ENCODE data around the gene PTCD2.

PTCD2 gene

GRCh38 chr5:72352616-72353015, 32.4 kb downstream of the PTCD2 start:
- DNase-seq, result no peak

GRCh38 chr5:72353046-72353445, 32.9 kb downstream of the PTCD2 start:
- DNase-seq, result no peak

- DNase-seq, result peak in 1 of 2 experiments; percentile 39
Measured at GRCh38 chr5:72355706-72356299, 35.6 kb downstream of the PTCD2 start.

- DNase-seq, result no peak
Measured at GRCh38 chr5:72356361-72356760, 36.2 kb downstream of the PTCD2 start.

DNA sequence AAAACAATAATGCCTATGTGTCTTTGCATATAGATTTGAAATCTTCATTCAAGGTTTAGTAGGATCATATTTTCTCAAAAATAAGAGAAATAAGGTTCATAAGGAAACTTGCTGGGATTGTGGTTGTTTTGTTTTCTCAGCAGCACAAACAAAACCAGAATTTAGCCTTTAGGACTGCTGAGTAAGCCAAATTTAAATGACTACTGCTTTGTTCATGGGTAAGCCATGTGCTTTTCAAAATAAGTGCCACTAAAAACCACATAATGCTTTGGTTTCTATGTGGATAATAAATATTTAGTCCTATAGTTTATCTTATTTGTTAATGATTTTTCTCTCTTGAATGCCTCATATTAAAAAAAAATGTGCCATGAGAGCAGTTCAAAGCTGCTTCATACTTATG, 38.8 kb downstream of the PTCD2 start:
- no peak for DNase-seq

DNA sequence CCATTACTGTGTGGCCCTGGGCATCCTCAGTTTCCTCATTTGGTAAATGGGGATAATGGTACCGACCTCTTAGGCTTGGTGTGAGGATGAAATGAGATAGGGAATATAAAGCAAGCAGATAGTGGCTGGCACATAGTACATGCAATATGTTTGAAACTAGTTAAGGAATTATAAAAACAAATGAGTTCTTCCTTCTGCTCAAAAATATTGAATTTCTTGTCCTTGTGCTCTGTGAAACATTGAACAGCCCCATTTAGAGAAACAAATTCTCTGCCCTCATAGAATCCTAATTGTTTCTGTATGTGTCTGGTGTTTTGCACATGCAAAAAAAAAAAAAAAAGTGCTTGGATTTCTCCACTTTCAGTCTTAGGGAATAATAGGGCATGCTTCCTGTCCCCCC, 39.7 kb downstream of the PTCD2 start:
- no peak for DNase-seq

DNA sequence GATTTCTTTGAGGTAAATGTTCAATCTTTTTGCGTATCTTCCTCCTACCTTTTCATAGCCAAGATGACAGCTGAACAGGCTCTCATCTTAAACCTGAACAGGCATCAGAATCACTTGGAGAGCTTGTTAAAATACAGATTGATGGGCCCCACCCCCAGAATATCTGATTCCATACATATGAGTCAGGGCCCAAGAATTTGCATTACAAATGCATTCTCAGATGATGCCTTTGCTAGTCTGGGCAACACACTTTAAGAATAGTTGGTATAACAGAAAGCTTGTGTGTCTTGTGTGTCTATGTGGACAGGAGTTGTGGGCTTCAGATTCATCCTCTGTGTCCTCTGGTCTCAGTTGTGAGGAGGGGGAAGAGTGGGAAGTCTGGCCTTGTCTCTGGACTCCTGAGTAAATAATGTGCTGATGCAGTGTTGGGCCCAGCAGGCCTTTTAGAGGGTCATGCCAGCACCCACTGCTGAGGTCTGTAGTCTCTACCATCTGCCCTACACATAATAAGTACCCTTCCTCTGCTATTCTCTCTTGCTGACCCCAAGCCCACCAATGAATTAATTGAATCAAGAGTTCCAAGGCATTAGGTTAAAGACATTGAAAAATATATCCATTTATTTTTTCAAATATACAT, 43.1 kb downstream of the PTCD2 start:
- peak; percentile 45 to 61 for DNase-seq

DNA sequence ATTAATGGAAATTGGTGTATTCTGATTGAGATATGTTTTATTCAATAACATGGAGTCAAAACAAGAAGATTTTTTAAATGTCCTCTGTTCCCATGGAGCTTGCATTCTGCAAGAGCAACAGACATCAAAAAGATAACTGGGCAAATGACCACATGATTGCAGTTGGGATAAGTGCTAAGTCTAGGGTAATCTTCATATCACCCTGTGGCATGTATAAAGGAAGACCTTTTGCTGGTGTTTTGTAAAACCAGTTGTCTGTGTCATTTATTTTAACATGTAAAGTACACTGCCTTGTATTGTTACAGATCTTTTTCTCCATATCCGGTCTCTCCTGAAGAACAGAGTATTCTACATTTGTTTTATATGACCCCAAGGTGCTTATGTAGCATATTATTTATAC, 44.0 kb downstream of the PTCD2 start:
- DNase-seq, result no peak

DNA sequence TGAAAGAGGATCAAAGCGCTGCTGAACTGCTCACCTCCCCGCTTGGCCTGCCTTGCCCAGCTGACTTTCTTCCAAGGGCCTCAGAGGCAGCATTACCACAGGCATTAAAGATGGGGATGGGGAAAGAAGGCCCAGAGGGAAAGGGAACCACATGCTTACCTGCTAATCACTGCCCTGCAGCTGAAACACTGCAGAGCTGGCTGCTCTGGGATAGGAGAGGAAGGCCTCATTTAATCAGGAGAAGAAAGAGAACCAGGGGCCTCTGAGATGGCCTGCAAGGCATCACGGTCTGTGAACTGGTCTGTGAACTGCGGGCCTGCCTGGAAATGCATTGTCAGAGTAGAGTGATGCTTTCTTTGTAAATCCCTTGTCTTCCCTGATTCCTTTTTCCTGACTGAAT, 44.8 kb downstream of the PTCD2 start:
- no peak for DNase-seq

- peak; percentile 9 to 83 for DNase-seq
Measured at GRCh38 chr5:72366324-72366976, 46.3 kb downstream of the PTCD2 start.

DNA sequence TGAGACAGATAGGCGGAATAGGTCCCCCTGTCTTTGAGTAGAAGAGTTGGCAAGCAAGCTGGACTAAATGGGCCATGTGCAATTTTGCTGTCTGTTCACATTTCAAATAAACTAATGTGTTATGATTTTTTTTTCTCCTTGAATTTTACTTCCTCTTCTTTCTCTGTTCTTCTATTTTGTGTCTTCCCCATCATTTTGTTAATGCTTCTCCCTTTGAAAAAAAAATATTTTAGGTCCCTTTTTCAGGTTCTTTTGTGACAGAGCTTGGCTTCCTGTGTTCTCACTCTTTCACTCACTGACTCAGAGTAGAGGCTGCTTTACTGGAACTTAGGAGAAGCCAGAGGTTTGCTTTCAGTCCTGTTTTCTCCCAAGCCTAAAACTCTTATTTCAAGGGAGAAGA, 48.1 kb downstream of the PTCD2 start:
- no peak for DNase-seq

DNA sequence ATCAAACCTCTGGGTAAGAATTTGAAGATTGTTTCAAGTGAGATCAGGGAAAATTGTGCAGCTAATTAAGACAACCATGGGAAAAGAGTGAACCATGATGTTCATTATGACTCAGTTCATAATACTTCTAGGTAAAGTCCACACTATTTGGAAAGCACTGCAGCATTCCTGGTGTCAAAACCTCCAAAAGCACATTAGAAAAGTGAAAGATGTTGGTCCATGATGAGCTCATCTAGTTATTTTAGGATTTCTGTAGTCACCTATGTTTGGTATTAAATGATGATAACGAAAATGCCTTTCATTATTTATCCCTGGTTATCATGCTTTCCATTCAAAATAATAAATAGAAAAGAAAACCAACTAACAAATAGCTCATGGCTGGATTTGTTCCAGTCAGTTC, 49.1 kb downstream of the PTCD2 start:
- no peak for DNase-seq

DNA sequence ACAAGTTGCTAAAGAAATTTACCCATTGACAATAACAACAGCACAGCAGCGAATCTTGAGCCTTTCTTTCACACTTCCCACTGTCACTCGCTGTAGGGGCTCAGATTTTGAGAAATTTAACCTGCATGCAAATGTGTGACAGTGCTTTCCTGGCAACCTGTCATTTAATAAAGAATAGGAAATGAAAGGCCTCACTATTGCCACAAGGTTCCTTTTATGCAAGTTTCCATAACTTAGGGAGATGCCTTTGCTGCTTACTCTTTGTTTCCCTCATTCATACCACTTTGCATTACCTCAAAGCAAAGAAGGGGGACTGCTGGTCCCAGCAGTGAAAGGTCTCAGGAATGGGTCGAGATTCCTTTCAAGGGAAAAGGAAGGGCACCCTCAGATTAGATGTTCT, 49.5 kb downstream of the PTCD2 start:
- no peak for DNase-seq

DNA sequence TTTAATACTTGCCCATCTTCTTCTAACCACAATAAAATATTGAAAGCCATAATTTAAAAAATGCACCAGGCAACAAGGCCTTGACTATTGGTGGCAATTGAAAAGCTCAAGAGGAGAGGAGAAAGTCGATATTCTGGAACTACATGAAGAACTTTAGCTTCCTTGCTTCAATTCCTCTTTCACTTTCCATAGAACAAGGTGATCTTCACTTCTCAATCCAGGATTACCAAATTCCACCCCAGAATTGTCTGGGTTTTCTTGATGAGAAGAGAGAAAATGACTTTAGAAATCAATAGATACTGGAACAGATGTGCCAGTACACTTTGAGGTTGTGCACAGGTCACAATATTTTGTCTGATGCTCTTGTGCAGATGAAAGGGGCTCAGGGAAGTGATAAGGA, 52.2 kb downstream of the PTCD2 start:
- no peak for DNase-seq

GRCh38 chr5:72372923-72373322, 52.8 kb downstream of the PTCD2 start:
- no peak for DNase-seq

DNA sequence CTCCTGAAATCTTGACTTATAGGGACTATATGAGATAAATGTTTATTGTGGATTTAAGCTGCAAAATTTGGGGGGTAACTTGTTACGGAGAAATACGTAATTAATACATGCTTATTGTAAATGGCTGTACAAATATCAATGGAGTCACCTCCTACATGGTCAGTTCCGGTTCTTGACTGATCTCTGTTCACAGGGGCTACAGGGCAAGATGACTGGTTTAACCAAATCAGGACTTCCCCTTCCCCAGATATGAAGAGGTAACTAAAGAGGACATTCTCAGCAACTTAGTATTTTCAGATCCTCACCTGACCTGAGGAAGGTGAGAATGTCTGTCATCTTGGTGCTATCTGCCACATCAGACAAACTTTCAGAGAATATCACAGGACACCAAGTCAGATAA, 54.7 kb downstream of the PTCD2 start:
- no peak for DNase-seq

DNA sequence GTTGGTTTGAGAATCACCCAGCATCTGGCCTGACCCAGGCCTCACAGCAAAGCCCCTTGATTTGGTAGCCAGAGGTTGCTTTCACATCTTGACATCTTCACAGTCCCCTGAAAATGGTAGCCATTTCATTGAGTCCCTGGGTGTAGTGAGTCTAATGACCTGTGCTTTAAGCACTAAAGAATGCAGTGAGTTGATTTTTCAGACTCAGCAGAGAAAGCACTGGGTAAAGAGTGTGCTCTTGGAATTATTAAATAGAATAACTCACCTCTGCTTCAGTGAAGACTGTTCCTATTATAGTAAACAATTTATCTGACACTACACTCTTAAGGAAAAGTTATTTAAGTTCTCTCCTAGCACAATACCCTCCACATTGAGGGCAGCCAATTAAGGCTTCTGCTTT, 56.2 kb downstream of the PTCD2 start:
- DNase-seq, result no peak

DNA sequence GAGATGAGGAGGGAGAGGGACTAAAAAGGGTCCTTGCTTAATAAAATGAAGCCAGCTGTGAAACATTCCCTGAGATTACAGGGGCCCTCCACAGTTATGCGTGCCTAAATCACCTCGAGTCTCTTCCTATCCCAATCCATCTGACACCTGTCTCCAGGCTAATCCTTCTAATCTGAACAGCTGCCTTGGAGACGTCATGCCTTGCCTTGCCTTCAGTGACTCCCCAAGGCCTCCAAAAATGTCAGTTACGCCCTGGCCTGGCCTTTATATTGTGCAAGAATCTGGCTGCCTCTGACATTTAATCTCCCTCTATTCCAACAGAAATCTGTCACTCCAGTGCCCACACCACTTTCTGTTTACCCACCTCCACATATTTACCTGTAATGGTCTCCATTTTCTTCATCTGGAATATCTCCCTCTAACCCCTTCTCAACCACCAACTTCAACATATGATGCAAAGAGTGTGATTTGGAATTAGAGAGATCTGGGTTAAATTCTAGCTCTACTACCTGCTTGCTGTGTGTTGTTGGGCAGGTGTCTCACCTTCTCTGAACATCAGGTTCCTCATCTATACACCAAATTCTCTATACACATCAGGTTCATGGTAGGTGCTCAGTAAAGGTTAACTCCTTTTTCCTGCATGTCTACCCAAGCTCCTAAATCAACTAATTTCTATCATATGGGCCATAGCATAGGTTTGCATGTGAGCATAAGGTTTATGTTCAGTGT, 57.9 kb downstream of the PTCD2 start:
- no peak for DNase-seq

- DNase-seq, result peak; percentile 32 to 66
Measured at GRCh38 chr5:72378639-72379289, 58.6 kb downstream of the PTCD2 start.

DNA sequence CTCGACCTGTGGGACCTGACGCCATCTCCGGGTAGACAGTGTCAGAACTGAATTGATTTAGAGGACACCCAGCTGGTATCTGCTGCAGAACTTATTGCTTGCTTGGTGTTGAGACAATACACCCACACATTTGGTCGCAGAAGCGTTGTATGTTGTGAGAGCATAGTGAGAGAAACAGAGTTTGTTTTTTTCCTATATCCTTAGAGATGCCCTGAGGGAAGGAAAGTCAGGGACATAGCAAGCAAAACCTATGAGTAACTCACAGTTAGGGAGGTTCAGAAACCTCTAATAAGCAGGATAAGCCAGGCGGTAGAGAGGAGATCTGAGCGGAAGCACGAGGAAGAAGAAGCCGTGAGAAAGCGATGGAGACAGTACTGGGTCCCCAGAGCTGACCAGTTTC, 59.8 kb downstream of the PTCD2 start:
- DNase-seq, result no peak

DNA sequence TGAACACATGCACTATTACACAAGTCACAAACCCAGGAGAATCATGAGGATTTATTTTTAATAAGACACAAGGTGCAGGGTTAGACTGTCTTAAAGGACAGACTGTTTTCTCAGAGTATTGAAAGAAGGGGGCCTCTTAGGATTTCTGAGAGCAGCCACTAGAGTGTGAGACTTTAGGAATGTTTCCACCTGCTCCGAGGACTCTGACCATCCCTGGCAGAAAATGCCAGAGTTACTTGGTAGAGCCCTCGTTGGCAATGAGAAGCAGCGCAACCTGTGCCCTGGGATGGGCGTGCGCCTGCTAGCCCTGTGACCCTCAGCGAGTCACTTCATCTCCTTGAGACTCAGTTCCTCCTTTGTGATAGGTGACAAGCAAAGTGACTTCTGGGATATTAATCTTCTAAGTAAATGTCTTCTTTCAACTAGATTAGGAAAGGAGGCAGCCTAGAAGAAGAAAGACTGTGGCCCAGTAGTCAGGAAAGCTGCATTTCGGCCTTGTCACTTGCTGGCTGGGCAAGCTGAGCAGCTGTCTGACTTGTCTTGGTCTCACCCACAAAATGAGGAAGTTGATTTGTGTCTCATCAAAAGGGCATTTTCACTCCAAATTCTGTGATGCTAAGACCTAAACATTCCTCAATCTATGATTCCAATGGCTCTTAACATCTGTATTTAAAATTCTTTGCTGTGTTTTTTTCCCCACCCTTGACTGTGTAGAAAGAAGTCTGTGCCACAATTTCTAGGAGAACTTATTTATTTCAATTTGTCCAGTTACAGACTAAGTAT, 60.5 kb downstream of the PTCD2 start:
- DNase-seq, result no peak

DNA sequence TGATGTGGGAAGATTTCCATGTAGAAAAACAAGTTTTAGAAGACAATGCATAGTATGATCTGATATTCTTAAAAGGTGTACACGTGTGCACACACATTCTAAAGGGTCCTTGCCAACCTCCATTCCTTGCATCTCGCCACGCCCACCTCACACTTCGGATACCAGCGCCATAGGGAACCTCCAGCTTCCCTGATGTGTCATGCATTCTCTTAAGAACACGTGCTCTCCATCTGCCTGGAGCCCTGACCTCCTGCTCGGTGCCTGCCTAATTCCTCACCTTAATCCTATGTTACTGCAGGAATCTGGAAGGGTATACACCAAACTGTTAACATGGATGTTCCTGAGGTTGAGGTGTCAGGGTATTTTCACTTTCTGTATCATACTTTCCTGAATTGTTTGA, 63.1 kb downstream of the PTCD2 start:
- DNase-seq, result no peak

GRCh38 chr5:72383726-72384125, 63.6 kb downstream of the PTCD2 start:
- DNase-seq, result no peak
